ENCODE data around the gene CTSH.

The CTSH gene

GRCh38 chr15:78985859-78986475 is 41.1 kb upstream of the CTSH start:
- no peak for TF ChIP-seq TEAD4 (IDR thresholded peaks at IDR 0.05)

- TF ChIP-seq MAX (IDR thresholded peaks at IDR 0.05) (no peak), EGR1 (IDR thresholded peaks at IDR 0.05) (no peak), YY1 (IDR thresholded peaks at IDR 0.05; ENCODE audit: low read depth) (no peak), RAD21 (IDR thresholded peaks at IDR 0.05; ENCODE audit: low read depth) (no peak), EP300 (IDR thresholded peaks at IDR 0.05; ENCODE audit: borderline replicate concordance) (no peak), REST (IDR thresholded peaks at IDR 0.05; ENCODE audit: low read depth) (no peak), ZBTB7A (IDR thresholded peaks at IDR 0.05; ENCODE audit: low read depth) (no peak), TAF1 (IDR thresholded peaks at IDR 0.05; ENCODE audit: low read depth) (no peak), NFIC (IDR thresholded peaks at IDR 0.05) (no peak), TCF12 (IDR thresholded peaks at IDR 0.05; ENCODE audit: low read depth) (no peak)
Observed at GRCh38 chr15:78984041-78984440, 39.2 kb upstream of the CTSH start.

GRCh38 chr15:78983146-78983918 is 38.5 kb upstream of the CTSH start:
- TF ChIP-seq EP300 (IDR thresholded peaks at IDR 0.05; ENCODE audit: borderline replicate concordance) (no peak), TCF12 (IDR thresholded peaks at IDR 0.05; ENCODE audit: low read depth) (no peak), YY1 (IDR thresholded peaks at IDR 0.05; ENCODE audit: low read depth) (no peak), RAD21 (IDR thresholded peaks at IDR 0.05; ENCODE audit: low read depth) (no peak), REST (IDR thresholded peaks at IDR 0.05; ENCODE audit: low read depth) (no peak), MAX (IDR thresholded peaks at IDR 0.05) (no peak), USF1 (IDR thresholded peaks at IDR 0.05) (no peak), EGR1 (IDR thresholded peaks at IDR 0.05) (no peak), ZBTB7A (IDR thresholded peaks at IDR 0.05; ENCODE audit: low read depth) (no peak), CEBPB (IDR thresholded peaks at IDR 0.05) (no peak), TEAD4 (IDR thresholded peaks at IDR 0.05) (no peak), CREB1 (IDR thresholded peaks at IDR 0.05; ENCODE audit: low read depth) (no peak), FOXM1 (IDR thresholded peaks at IDR 0.05; ENCODE audit: borderline replicate concordance, low read depth) (no peak), NFIC (IDR thresholded peaks at IDR 0.05) (no peak), TAF1 (IDR thresholded peaks at IDR 0.05; ENCODE audit: low read depth) (no peak)

- TF ChIP-seq EGR1 (IDR thresholded peaks at IDR 0.05) (no peak), CEBPB (IDR thresholded peaks at IDR 0.05) (no peak), NFIC (IDR thresholded peaks at IDR 0.05) (no peak), REST (IDR thresholded peaks at IDR 0.05; ENCODE audit: low read depth) (no peak), TCF12 (IDR thresholded peaks at IDR 0.05; ENCODE audit: low read depth) (no peak), ZBTB7A (IDR thresholded peaks at IDR 0.05; ENCODE audit: low read depth) (no peak), MAX (IDR thresholded peaks at IDR 0.05) (no peak), RAD21 (IDR thresholded peaks at IDR 0.05; ENCODE audit: low read depth) (no peak), TAF1 (IDR thresholded peaks at IDR 0.05; ENCODE audit: low read depth) (no peak), FOXM1 (IDR thresholded peaks at IDR 0.05; ENCODE audit: borderline replicate concordance, low read depth) (no peak), YY1 (IDR thresholded peaks at IDR 0.05; ENCODE audit: low read depth) (no peak)
Observed at GRCh38 chr15:78982736-78983135, 37.9 kb upstream of the CTSH start.
